Measurements from ENCODE around the gene SPPL3.

Gene SPPL3

GRCh38 chr12:120719496-120720233 lies 184.5 kb downstream of the SPPL3 start:
- peak; percentile 29 for DNase-seq

GRCh38 chr12:120719072-120719471 lies 185.1 kb downstream of the SPPL3 start:
- no peak for DNase-seq

DNA sequence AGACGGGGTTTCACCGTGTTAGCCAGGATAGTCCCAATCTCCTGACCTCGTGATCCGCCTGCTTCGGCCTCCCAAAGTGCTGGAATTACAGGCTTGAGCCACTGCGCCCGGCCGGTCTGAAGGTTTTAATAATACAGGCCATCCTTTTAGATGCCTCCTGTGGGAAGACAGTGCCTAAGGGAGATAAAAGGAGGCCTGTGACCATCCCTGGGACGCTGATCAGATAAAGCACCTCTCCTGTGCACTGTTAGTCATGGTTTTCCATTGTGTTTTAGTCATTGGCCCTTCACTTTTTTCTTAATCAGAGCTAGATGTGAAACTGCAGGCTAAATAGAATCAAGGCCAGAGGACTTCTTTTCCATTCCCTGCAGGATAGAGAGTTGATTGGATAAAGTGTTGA lies 186.1 kb downstream of the SPPL3 start:
- no peak for DNase-seq

GRCh38 chr12:120713861-120714482 lies 190.2 kb downstream of the SPPL3 start:
- peak; percentile 55 for DNase-seq

- DNase-seq, result no peak
Observed at GRCh38 chr12:120712610-120713009, 191.5 kb downstream of the SPPL3 start.
